GM19397 (cell line): ENCODE data around the gene SFTPA2.
"Not testable (repeated sequence)": the region's sequence is repeated elsewhere in the genome, so short reads cannot be mapped to it uniquely, and the experiment has no call there.

Experiments
- ATAC-seq: cut with Tn5 transposase; IDR thresholded peaks from one replicate; pipeline ENCODE4 v1.9.1; 2021; ENCODE audit warnings: mild to moderate bottlenecking, moderate library complexity; ENCODE audit not compliant: unreplicated experiment

Gene SFTPA2

GRCh38 chr10:79560160-79560709 is at the start of gene SFTPA2:
Gene SFTPA2 (minus strand): TSS chr10:79560407. CDS start chr10:79559483, 924 bp downstream.
- ATAC-seq: no peak

GRCh38 chr10:79608505-79609375 is 48.5 kb upstream of the SFTPA2 start:
- no peak for ATAC-seq

- ATAC-seq: no peak
Measured at GRCh38 chr10:79605308-79605707, 45.1 kb upstream of the SFTPA2 start.

GRCh38 chr10:79604294-79604693 is 44.1 kb upstream of the SFTPA2 start:
- ATAC-seq: no peak

GRCh38 chr10:79602953-79603352 is 42.7 kb upstream of the SFTPA2 start:
- ATAC-seq: no peak

GRCh38 chr10:79601939-79602338 is 41.7 kb upstream of the SFTPA2 start:
- ATAC-seq: no peak

GRCh38 chr10:79599644-79600043 is 39.4 kb upstream of the SFTPA2 start:
- ATAC-seq: not testable (repeated sequence)

GRCh38 chr10:79595510-79595909 is 35.3 kb upstream of the SFTPA2 start:
- ATAC-seq: no peak

GRCh38 chr10:79594565-79594964 is 34.4 kb upstream of the SFTPA2 start:
- ATAC-seq: not testable (repeated sequence)

- ATAC-seq: no peak
Measured at GRCh38 chr10:79593377-79593776, 33.2 kb upstream of the SFTPA2 start.

- ATAC-seq: no peak
Measured at GRCh38 chr10:79588800-79589199, 28.6 kb upstream of the SFTPA2 start.

- no peak for ATAC-seq
Measured at GRCh38 chr10:79586933-79587332, 26.7 kb upstream of the SFTPA2 start.

- ATAC-seq: no peak
Measured at GRCh38 chr10:79585870-79586527, 25.8 kb upstream of the SFTPA2 start.

GRCh38 chr10:79583488-79584024 is 23.3 kb upstream of the SFTPA2 start:
- ATAC-seq: no peak

GRCh38 chr10:79582954-79583353 is 22.7 kb upstream of the SFTPA2 start:
- not testable (repeated sequence) for ATAC-seq

GRCh38 chr10:79582096-79582495 is 21.9 kb upstream of the SFTPA2 start:
- no peak for ATAC-seq

- no peak for ATAC-seq
Measured at GRCh38 chr10:79581044-79581443, 20.8 kb upstream of the SFTPA2 start.

- ATAC-seq: no peak
Measured at GRCh38 chr10:79579361-79579760, 19.2 kb upstream of the SFTPA2 start.

- ATAC-seq: not testable (repeated sequence)
Measured at GRCh38 chr10:79570624-79571023, 10.4 kb upstream of the SFTPA2 start.

GRCh38 chr10:79563426-79563825 is 3.2 kb upstream of the SFTPA2 start:
- no peak for ATAC-seq

- ATAC-seq: peak; percentile 68
Measured at GRCh38 chr10:79562135-79562756, 2.0 kb upstream of the SFTPA2 start.
